NCI-H526 (cell line): Measurements from ENCODE around the gene CISD3.

Source experiments
- DNase-seq, 2 experiments: peaks; one replicate each; lab custom pipeline; 2025; lab: John Stamatoyannopoulos, UW

The CISD3 gene

GRCh38 chr17:38729886-38730525 lies at the start of gene CISD3:
CISD3 (plus strand) TSS chr17:38730341; CDS start chr17:38730359, 18 bp downstream.
- peak; percentile 40 to 92 for DNase-seq

GRCh38 chr17:38681096-38681495 lies 49.0 kb upstream of the CISD3 start:
- no peak for DNase-seq

- DNase-seq: no peak
These were observed 44.6 kb upstream of the CISD3 start for GRCh38 chr17:38685491-38685890.

GRCh38 chr17:38687286-38687685 lies 42.9 kb upstream of the CISD3 start:
- no peak for DNase-seq

- DNase-seq: peak; percentile 44 to 59
These were observed 39.8 kb upstream of the CISD3 start for GRCh38 chr17:38690386-38690785.

GRCh38 chr17:38691154-38691553 lies 39.0 kb upstream of the CISD3 start:
- no peak for DNase-seq

GRCh38 chr17:38693700-38694329 lies 36.3 kb upstream of the CISD3 start:
- DNase-seq: no peak

GRCh38 chr17:38697061-38697820 lies 32.9 kb upstream of the CISD3 start:
- no peak for DNase-seq

GRCh38 chr17:38698760-38699159 lies 31.4 kb upstream of the CISD3 start:
- no peak for DNase-seq

- DNase-seq: peak; percentile 31 to 58
These were observed 28.5 kb upstream of the CISD3 start for GRCh38 chr17:38701504-38702165.

- DNase-seq: peak; percentile 31 to 91
These were observed 27.8 kb upstream of the CISD3 start for GRCh38 chr17:38702166-38702915.

- DNase-seq: peak in 1 of 2 experiments; percentile 35
These were observed 27.0 kb upstream of the CISD3 start for GRCh38 chr17:38702916-38703741.

GRCh38 chr17:38703742-38704605 lies 26.2 kb upstream of the CISD3 start:
- DNase-seq: peak; percentile 83 to 93

GRCh38 chr17:38704606-38705522 lies 25.3 kb upstream of the CISD3 start, which contains the start of gene MLLT6:
MLLT6 (plus strand) TSS chr17:38705273; CDS start chr17:38705633, 360 bp downstream.
- DNase-seq: peak; percentile 67 to 90

- DNase-seq: no peak
These were observed 24.7 kb upstream of the CISD3 start for GRCh38 chr17:38705523-38705802.

- DNase-seq: peak; percentile 59 to 82
These were observed 24.2 kb upstream of the CISD3 start for GRCh38 chr17:38705803-38706504.

GRCh38 chr17:38706505-38707216 lies 23.5 kb upstream of the CISD3 start:
- peak in 1 of 2 experiments; percentile 57 for DNase-seq
